GM21619 (cell line): ENCODE measurements around the gene VAV3.

Experiments
- ATAC-seq: cut with Tn5 transposase; IDR thresholded peaks from one replicate; pipeline ENCODE4 v1.9.1; 2021; ENCODE audit not compliant: unreplicated experiment

VAV3 gene

GRCh38 chr1:107691540-107691939 is 273.4 kb downstream of the VAV3 start:
- no peak for ATAC-seq

GRCh38 chr1:107690491-107690890 is 274.5 kb downstream of the VAV3 start:
- no peak for ATAC-seq

- no peak for ATAC-seq
Measured at GRCh38 chr1:107689733-107690132, 275.2 kb downstream of the VAV3 start.

- no peak for ATAC-seq
Measured at GRCh38 chr1:107689159-107689558, 275.8 kb downstream of the VAV3 start.

- no peak for ATAC-seq
Measured at GRCh38 chr1:107687849-107688753, 276.9 kb downstream of the VAV3 start.

GRCh38 chr1:107683683-107684082 is 281.3 kb downstream of the VAV3 start:
- ATAC-seq, result no peak

GRCh38 chr1:107683191-107683657 is 281.8 kb downstream of the VAV3 start:
- ATAC-seq, result no peak

- ATAC-seq, result no peak
Measured at GRCh38 chr1:107682467-107682866, 282.5 kb downstream of the VAV3 start.

GRCh38 chr1:107681001-107681479 is 283.9 kb downstream of the VAV3 start:
- no peak for ATAC-seq

- ATAC-seq, result no peak
Measured at GRCh38 chr1:107680579-107680985, 284.4 kb downstream of the VAV3 start.

- no peak for ATAC-seq
Measured at GRCh38 chr1:107679411-107679953, 285.5 kb downstream of the VAV3 start.

- no peak for ATAC-seq
Measured at GRCh38 chr1:107678993-107679392, 286.0 kb downstream of the VAV3 start.

GRCh38 chr1:107677697-107678096 is 287.3 kb downstream of the VAV3 start:
- ATAC-seq, result no peak

GRCh38 chr1:107674486-107674885 is 290.5 kb downstream of the VAV3 start:
- no peak for ATAC-seq

- no peak for ATAC-seq
Measured at GRCh38 chr1:107673006-107673405, 292.0 kb downstream of the VAV3 start.

- no peak for ATAC-seq
Measured at GRCh38 chr1:107670397-107671040, 294.5 kb downstream of the VAV3 start.

- ATAC-seq, result no peak
Measured at GRCh38 chr1:107669996-107670395, 295.0 kb downstream of the VAV3 start.

- ATAC-seq, result no peak
Measured at GRCh38 chr1:107668762-107669161, 296.2 kb downstream of the VAV3 start.

GRCh38 chr1:107666493-107666892 is 298.5 kb downstream of the VAV3 start:
- ATAC-seq, result no peak

- no peak for ATAC-seq
Measured at GRCh38 chr1:107664982-107665925, 299.7 kb downstream of the VAV3 start.

GRCh38 chr1:107662971-107663370 is 302.0 kb downstream of the VAV3 start:
- ATAC-seq, result no peak
